ENCODE data around the gene KLRC1.
"Not testable (repeated sequence)": the region's sequence is repeated elsewhere in the genome, so short reads cannot be mapped to it uniquely, and the experiment has no call there.

The KLRC1 gene

GRCh38 chr12:10453156-10453555, at the start of gene KLRC1:
Gene KLRC1, minus strand, starts transcription at chr12:10453377. Its CDS starts 2,221 bp downstream, at chr12:10451156.
- no peak for TF ChIP-seq CTCF (IDR thresholded peaks at IDR 0.05; ENCODE audit: insufficient read depth, low read depth, low read length, missing control alignments)
- no peak within 1 kb of the TSS for H3K4me3 ChIP-seq (ENCODE audit: low read depth, low read length)
- no peak for DNase-seq (ENCODE audit: low read depth)

- peak; percentile 8 for DNase-seq (ENCODE audit: low read depth)
- no peak overlapping the region for H3K4me3 ChIP-seq (ENCODE audit: low read depth, low read length)
- peak; percentile 9 for TF ChIP-seq CTCF (IDR thresholded peaks at IDR 0.05; ENCODE audit: insufficient read depth, low read depth, low read length, missing control alignments)
Observed at GRCh38 chr12:10501030-10501429, 47.9 kb upstream of the KLRC1 start.

GRCh38 chr12:10498042-10498441, 44.9 kb upstream of the KLRC1 start:
- DNase-seq (ENCODE audit: low read depth), result no peak
- H3K4me3 ChIP-seq (ENCODE audit: low read depth, low read length), result no peak overlapping the region
- TF ChIP-seq CTCF (IDR thresholded peaks at IDR 0.05; ENCODE audit: insufficient read depth, low read depth, low read length, missing control alignments), result no peak

- H3K4me3 ChIP-seq (ENCODE audit: low read depth, low read length), result no peak overlapping the region
- no peak for TF ChIP-seq CTCF (IDR thresholded peaks at IDR 0.05; ENCODE audit: insufficient read depth, low read depth, low read length, missing control alignments)
- no peak for DNase-seq (ENCODE audit: low read depth)
Observed at GRCh38 chr12:10497602-10498001, 44.4 kb upstream of the KLRC1 start.

- DNase-seq (ENCODE audit: low read depth), result no peak
- H3K4me3 ChIP-seq (ENCODE audit: low read depth, low read length), result no peak overlapping the region
- TF ChIP-seq CTCF (IDR thresholded peaks at IDR 0.05; ENCODE audit: insufficient read depth, low read depth, low read length, missing control alignments), result no peak
Observed at GRCh38 chr12:10491766-10492165, 38.6 kb upstream of the KLRC1 start.

GRCh38 chr12:10487328-10487727, 34.2 kb upstream of the KLRC1 start:
- DNase-seq (ENCODE audit: low read depth); H3K4me3 ChIP-seq (ENCODE audit: low read depth, low read length): not testable (repeated sequence)

- not testable (repeated sequence) for H3K4me3 ChIP-seq (ENCODE audit: low read depth, low read length); DNase-seq (ENCODE audit: low read depth)
Observed at GRCh38 chr12:10481901-10482300, 28.7 kb upstream of the KLRC1 start.

GRCh38 chr12:10472808-10473207, 19.6 kb upstream of the KLRC1 start:
- H3K4me3 ChIP-seq (ENCODE audit: low read depth, low read length); DNase-seq (ENCODE audit: low read depth): not testable (repeated sequence)

GRCh38 chr12:10469701-10470100, 16.5 kb upstream of the KLRC1 start:
- no peak for TF ChIP-seq CTCF (IDR thresholded peaks at IDR 0.05; ENCODE audit: insufficient read depth, low read depth, low read length, missing control alignments)
- no peak overlapping the region for H3K4me3 ChIP-seq (ENCODE audit: low read depth, low read length)
- peak; percentile 31 for DNase-seq (ENCODE audit: low read depth)

All from GM12865 (cell line).